H1 (cell line): ENCODE data around the gene MROH7. TPM values are rescaled to one million over a fixed set of nuclear protein-coding genes. Genes with fewer than 3 reads are reported as not detected.

ENCODE experiments used
- BRCA1 ChIP-seq: IDR thresholded peaks from 2 replicates; pipeline ENCODE4 v1.6.1; 2012; ENCODE audit warnings: low read depth, low read length, improper control_type of control experiment
- CEBPB ChIP-seq: IDR thresholded peaks from 2 replicates; pipeline ENCODE4 v1.6.1; 2012; ENCODE audit warnings: low read depth, low read length
- polyA plus RNA-seq, 7 experiments: library from polyadenylated mRNA; depleted of rRNA in 3 of 7; stranded (reverse) in 5 of 7; unstranded in 2 of 7; fragments of >200 nt in 5 of 7; fragments of 200-250 nt in 2 of 7; gene quantifications; 1 replicate in 5 of 7; 2 replicates in 1 of 7; 4 replicates in 1 of 7; pipeline versions ENCODE4 v1.2.1 to v1.2.3, GENCODE V29; 2011 to 2013; ENCODE audit warnings: missing spikeins in 2 of 7, mixed read lengths in 2 of 7
- total RNA-seq: library from RNA; stranded (reverse); fragmentation: NEBNext Ultra II Directional; extraction: Animal tissue kit (Norgen Biotek cat#: 25700); gene quantifications from 2 replicates; pipeline ENCODE4 v1.2.1, GENCODE V29; 2021

The MROH7 gene
- total and polyA plus RNA-seq, 2 of the 8 experiments (the other 6 are each of a cell fraction or from before 2014, with no cell fraction given): 0.07 to 0.20 TPM

GRCh38 chr1:54606990-54607325, 34.6 kb upstream of the MROH7 start (continued):
- no peak for TF ChIP-seq CEBPB
- no peak for TF ChIP-seq BRCA1
